ENCODE measurements around the gene TOE1.
"Not testable (repeated sequence)": the region's sequence is repeated elsewhere in the genome, so short reads cannot be mapped to it uniquely, and the experiment has no call there.

TOE1 gene

DNA sequence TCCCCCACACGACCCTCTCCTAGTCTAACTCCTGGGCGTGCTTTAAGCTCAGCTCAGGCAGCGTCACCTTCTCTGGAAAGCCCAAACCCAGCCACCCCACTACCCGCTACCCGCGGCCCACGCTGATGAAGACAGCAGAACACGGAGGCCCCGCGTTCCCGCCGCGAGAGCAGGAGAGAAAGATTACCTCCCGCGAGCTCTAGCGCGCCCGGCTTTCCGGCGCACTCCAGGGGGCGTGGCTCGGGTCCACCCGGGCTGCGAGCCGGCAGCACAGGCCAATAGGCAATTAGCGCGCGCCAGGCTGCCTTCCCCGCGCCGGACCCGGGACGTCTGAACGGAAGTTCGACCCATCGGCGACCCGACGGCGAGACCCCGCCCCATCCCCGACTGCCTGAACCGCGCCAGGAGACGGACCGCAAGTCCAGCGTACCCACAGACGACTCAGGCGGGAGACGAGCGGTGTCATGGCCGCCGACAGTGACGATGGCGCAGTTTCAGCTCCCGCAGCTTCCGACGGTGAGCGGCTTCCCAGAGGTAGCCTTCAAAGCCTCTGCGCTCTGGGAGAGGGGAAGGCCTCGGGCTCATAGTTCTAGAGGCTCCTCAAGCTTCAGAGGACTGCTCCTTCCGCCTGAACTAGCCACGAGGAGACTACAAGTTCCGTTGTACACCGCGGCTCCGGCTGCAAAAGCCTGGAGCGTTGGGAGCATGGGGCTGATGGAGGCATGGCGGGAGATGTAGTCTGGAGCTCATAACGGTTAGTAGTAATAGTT, at the start of gene TOE1, which contains the start of gene MUTYH:
TSS of gene TOE1 (plus strand) at position 382 of the 770 bp plus-strand sequence. CDS start at position 465, 83 bp downstream.
TSS of gene MUTYH (minus strand) at position 652 of the 770 bp plus-strand sequence. CDS start 5,935 bp downstream, outside the sequence.
- peak; percentile 97 for DNase-seq (ENCODE audit: low read depth, low spot score)

- not testable (repeated sequence) for DNase-seq (ENCODE audit: low read depth, low spot score)
Observed at GRCh38 chr1:45291002-45291401, 49.0 kb upstream of the TOE1 start.

- no peak for DNase-seq (ENCODE audit: low read depth, low spot score)
Observed at GRCh38 chr1:45291716-45292115, 48.3 kb upstream of the TOE1 start.

DNA sequence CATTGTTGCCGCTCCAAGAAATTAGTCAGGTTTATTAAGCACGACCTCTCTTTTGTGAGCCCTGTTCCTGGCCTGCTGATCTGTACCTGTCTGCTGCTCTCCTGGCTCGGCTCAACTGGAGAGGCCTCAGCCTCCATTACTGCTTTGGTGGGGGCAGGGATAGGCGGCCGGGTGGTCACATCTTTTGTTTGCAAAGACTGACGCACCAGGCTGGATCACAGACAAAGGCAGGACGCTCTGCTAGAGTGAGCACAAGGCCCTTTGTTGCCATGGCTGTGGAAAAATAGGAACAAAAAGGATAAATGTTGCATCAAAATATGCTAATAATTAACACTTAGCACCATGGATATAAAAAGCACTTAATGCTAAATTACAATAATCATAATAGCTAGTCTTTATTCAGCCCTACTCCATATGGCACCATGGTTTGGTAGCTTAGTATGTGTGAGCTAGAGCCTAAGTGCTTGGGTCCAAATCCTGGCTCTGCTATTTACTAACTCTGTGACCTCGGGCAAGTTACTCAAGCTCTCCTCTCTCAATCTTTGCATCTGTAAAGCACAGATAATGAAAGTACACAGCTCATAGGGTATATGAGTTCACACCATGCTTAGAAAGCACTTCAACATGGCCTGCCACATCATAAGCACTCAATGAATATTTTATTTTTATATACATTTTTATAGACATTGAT, 42.2 kb upstream of the TOE1 start:
- DNase-seq (ENCODE audit: low read depth, low spot score): no peak

DNA sequence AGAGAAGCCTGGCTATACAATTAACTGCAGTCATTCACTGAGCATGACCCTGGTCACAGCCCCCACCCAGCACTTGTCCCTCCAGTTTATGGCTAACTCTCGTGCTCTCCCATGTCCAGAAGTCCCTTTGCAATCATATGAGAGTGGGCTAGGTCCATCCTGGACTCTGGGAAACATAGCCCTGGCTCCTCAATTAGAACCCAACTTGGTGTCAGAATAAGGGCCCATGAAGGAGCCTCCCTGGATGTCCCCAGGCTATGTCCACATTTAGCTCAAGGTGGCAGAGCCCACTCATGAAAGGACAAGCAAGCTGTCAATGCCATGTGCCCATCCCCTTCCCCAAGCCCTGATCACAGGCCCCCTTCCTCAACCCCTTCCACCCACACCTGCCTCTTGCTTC, 40.7 kb upstream of the TOE1 start:
- DNase-seq (ENCODE audit: low read depth, low spot score): no peak

GRCh38 chr1:45299981-45300668, 39.8 kb upstream of the TOE1 start:
- DNase-seq (ENCODE audit: low read depth, low spot score): peak; percentile 63

- no peak for DNase-seq (ENCODE audit: low read depth, low spot score)
Observed at GRCh38 chr1:45300669-45300997, 39.3 kb upstream of the TOE1 start.

DNA sequence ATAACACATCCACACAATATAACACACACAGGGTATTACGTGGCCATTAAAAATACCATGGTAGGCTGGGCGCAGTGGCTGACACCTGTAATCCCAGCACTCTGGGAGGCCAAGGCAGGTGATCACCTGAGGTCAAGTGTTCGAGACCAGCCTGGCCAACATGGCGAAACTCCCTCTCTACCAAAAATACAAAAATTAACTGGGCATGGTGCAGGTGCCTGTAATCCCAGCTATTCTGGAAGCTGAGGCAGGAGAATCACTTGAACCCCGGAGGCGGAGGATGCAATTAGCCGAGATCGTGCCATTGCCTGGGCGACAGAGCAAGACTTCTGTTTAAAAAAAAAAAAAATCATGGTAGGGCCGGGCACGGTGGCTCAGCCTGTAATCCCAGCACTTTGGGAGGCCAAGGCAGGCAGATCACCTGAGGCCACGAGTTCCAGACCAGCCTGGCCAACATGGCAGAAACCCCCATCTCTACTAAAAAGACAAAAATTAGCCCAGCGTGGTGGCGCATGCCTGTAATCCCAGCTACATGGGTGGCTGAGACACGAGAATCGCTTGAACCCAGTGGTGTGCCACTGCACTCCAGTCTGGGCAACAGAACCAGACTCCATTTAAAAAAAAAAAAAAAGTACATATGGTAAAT, 37.3 kb upstream of the TOE1 start:
- no peak for DNase-seq (ENCODE audit: low read depth, low spot score)

DNA sequence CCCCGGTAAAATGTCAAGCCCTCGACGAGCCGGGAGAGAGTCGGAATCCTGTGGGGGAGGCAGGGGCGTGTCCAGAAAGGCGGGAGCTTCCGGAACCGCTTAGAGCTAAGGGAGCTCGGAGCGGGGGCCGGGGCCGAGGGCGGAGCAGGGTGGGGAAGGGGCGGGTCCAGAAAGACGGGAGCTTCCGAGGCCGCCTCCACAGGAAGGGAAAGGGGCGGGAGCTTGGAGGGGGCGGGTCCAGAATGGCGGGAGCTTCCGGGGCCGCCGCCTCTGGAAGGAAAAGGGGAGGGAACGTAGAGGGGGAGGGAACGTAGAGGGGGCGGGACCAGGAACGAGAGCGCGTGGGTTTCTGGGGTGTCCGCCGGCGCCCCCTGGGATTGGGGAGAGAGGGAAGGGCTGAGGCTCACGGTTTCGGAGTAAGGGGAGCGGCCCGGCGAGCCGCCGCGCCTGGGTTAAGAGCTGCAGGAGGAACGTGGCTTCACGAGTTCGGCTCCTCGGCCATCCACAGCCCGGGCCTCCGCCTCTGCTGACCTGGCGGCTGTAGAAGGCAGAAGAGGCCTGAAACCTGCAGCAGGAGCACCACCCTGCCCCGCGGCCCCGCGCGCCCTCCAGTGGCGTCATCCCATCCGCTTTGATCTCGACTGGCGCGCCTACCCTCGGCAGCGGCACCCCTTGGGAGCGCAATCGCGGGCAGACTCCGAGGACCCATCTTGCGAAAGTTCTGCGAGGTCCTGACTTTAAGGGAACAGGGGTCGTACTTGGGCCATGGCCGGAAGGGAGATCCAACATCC, 36.3 kb upstream of the TOE1 start:
- DNase-seq (ENCODE audit: low read depth, low spot score): peak; percentile 97

- no peak for DNase-seq (ENCODE audit: low read depth, low spot score)
Observed at GRCh38 chr1:45304311-45305081, 35.5 kb upstream of the TOE1 start.

DNA sequence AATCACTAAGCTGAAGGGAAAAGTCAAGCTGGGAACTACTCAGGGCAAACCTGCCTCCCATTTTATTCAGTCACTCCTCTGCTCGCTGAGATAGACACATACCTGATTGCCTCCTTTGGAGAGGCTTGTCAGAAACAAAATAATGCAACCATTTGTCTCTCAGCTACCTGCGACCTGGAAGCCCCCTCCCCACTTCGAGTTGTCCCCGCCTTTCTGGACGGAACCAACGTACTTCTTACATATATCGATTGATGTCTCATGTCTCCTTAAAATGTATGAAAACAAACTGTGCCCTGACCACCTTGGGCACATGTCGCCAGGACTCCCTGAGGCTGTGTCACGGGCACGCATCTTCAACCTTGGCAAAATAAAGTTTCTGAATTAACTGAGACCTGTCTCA, 34.7 kb upstream of the TOE1 start:
- no peak for DNase-seq (ENCODE audit: low read depth, low spot score)

DNA sequence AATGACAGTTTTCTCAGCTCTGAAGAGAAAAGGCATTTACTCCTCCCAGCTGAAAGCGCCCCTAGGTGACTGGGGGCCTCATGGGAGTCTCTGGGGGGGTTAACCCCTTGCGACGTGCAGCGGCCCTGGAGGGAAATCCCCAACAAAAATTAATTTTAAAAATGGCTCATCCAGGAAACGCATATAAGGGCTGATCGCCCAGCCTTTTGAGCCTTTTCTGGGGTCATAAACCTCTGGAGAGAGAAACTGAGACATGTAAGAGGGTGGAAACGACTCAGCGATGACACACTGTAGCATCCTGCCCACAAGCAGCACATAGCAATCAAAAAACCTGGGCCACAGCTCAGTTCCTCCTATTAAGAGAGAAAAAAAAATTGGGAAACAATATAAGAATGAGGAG, 33.7 kb upstream of the TOE1 start:
- DNase-seq (ENCODE audit: low read depth, low spot score): no peak

DNA sequence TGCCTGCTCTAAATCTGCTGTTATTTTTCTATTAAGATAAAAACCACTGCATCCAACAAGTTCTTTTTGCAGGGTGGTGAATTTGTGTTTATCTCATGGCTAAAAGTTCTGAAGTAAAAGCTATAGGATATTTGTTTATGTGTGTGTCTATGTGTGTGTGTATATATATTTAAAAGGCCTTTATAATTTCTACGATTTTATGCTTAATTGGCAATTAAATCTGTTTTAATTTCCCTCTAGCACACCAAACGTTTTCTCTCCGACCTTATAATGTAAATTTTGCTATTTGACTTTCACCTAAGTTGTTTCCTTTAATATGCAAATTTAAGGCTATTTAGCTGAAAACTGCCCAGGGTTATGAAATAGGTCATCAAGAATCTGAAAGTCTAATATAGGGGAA, 33.1 kb upstream of the TOE1 start:
- DNase-seq (ENCODE audit: low read depth, low spot score): no peak

- no peak for DNase-seq (ENCODE audit: low read depth, low spot score)
Observed at GRCh38 chr1:45314266-45314665, 25.7 kb upstream of the TOE1 start.

- peak; percentile 54 for DNase-seq (ENCODE audit: low read depth, low spot score)
Observed at GRCh38 chr1:45317166-45317565, 22.8 kb upstream of the TOE1 start.

DNA sequence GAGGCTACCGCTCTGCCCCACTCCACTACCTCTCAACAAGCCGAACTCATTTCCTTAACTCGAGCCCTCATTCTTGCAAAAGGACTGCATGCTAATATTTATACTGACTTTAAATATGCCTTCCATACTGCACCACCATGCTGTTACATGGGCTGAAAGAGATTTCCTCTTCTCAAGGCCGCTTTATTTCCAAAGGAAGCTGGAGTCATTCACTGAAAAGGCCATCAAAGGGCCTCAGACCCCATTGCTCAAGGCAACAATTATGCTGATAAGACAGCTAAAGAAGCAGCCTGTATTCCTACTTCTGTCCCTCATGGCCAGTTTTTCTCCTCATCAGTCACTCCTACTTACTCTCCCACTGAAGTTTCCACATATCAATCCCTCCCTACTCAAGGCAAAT, 20.2 kb upstream of the TOE1 start:
- DNase-seq (ENCODE audit: low read depth, low spot score): peak; percentile 57

DNA sequence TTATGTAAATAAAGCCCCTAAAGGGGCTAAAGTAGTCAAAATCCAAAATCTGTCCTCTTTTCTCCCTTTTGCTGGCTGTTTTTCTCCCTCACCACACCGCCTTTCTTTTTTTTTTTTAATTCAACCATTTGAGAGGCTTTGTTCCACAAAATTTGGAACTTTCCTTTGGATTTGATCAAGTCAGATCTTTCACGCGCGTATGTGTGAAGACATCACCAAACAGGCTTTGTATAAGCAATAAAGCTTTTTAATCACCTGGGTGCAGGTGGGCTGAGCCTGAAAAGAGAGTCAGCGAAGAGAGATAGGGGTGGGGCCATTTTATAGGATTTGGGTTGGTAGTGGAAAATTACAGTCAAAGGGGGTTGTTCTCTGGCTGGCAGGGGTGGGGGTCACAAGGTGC, 18.5 kb upstream of the TOE1 start:
- DNase-seq (ENCODE audit: low read depth, low spot score): no peak

- DNase-seq (ENCODE audit: low read depth, low spot score): no peak
Observed at GRCh38 chr1:45322486-45323040, 17.4 kb upstream of the TOE1 start.

DNA sequence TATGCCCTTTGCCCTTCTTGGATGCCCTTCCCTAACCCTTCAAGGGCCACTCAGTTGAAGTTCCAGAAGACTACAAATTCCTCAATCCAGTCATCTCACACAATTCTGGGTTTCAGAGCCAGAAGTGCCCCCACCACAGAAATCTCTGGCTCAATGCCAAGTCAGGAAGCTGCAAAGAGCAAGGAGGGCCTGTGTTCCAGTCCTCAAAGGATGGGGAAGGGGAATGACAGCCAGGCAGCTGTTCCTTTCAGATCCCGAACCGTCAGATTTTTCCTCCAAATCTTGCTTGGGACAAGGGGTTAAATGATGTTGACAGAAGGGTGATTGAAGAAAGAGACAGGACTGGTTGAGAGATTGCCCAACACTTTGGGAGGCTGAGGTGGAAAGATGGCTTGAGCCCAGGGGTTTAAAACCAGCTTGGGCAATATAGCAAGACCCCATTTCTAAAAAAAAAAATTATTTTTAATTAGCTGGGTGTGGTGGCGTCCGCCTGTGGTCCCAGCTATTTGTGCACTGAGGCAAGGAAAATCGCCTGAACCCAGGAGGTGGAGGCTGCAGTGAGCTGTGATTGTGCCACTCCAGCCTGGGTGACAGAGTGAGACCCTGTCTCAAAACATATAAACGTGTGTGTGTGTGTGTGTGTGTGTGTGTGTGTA, 14.0 kb upstream of the TOE1 start:
- DNase-seq (ENCODE audit: low read depth, low spot score): no peak

All from ELF-1 (cell line).